ENCODE measurements around the gene FBXO24. TPM values are rescaled to one million over a fixed set of nuclear protein-coding genes. Genes with fewer than 3 reads are reported as not detected.

The FBXO24 gene
- total and polyA plus RNA-seq, 10 of the 15 experiments (the other 5 are each of a cell fraction or from before 2014, with no cell fraction given): 0.11 to 0.96 (median 0.27) TPM; not detected in 4

GRCh38 chr7:100611983-100612729 lies 26.0 kb downstream of the FBXO24 start, which contains the start of gene MOSPD3 (continued):
- TF ChIP-seq ZBTB40 (IDR thresholded peaks at IDR 0.05; ENCODE audit: borderline replicate concordance): peak; percentile 65; the same call in 1 of the 2 replicates
- TF ChIP-seq CUX1 (IDR thresholded peaks at IDR 0.05; ENCODE audit: insufficient replicate concordance, low read depth, low read length): no peak
- peak; percentile 69; the same call in 1 of the 2 replicates for TF ChIP-seq RB1 (IDR thresholded peaks at IDR 0.05; ENCODE audit: borderline replicate concordance)
- TF ChIP-seq CHD4 (IDR thresholded peaks at IDR 0.05): no peak
- no peak for TF ChIP-seq ZZZ3 (IDR thresholded peaks at IDR 0.05; ENCODE audit: control insufficient read depth, insufficient read length, low read depth)
- no peak for TF ChIP-seq YBX1 (IDR thresholded peaks at IDR 0.05)
- no peak for TF ChIP-seq NR2C1 (IDR thresholded peaks at IDR 0.05)
- no peak for TF ChIP-seq GATAD2B (conservative IDR thresholded peaks at IDR 0.05; ENCODE audit: low read depth)
- no peak for TF ChIP-seq E2F4 (IDR thresholded peaks at IDR 0.05; ENCODE audit: low read depth, low read length)
- no peak; the same call in 1 of the 2 replicates for TF ChIP-seq MTA2 (IDR thresholded peaks at IDR 0.05; ENCODE audit: low read depth)
- TF ChIP-seq ZNF274 (IDR thresholded peaks at IDR 0.05; ENCODE audit: insufficient read depth, insufficient read length): no peak
- no peak for TF ChIP-seq CBX3 (IDR thresholded peaks at IDR 0.05; ENCODE audit: borderline replicate concordance, low read depth)
- no peak for TF ChIP-seq SMAD1 (IDR thresholded peaks at IDR 0.05; ENCODE audit: low read depth, partially characterized antibody)
- TF ChIP-seq PAX5 (IDR thresholded peaks at IDR 0.05; ENCODE audit: borderline replicate concordance, low read depth, low read length): no peak
- no peak for TF ChIP-seq LARP7 (IDR thresholded peaks at IDR 0.05)
- 0 out of 2 replicates have a peak, but pooled peaks have one; percentile 34 for TF ChIP-seq MYB (IDR thresholded peaks at IDR 0.05; ENCODE audit: borderline replicate concordance, low read depth, low read length)
- no peak for TF ChIP-seq BCLAF1 (IDR thresholded peaks at IDR 0.05)

All from GM12878 (cell line).